Fibroblast of skin of left quadriceps (primary cell): ENCODE measurements around the gene MMEL1.

Experiments used
- DNase-seq, 2 experiments: peaks; one replicate each; pipeline ENCODE4 v3.0.0-alpha.2; 2013; ENCODE audit warnings: low read depth in 2 of 2

MMEL1 gene

GRCh38 chr1:2642560-2643413 lies 10.0 kb upstream of the MMEL1 start:
- peak; percentile 76 to 80 for DNase-seq

DNA sequence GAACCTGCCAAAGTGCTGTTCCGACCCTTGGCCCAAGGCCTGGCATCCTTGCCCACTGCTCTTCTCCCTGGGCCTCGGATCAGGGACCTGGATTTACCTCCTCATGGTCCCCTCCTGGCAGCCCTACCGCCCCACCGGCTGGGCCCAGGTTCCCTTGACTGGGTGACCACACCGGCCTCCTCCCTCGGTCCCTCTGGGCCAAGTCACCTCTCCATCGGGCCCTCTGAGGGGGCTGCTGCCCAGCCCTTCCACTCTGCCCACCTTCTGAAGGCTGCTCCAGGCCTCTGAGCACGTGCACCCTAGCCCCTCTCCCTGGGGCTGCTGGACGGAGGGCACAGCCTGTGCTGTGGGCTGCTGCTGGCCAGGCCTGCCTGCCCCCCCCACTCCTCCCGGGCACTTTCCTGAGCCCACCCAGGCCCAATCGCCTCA lies 9.3 kb upstream of the MMEL1 start:
- no peak for DNase-seq

GRCh38 chr1:2641381-2642130 lies 8.7 kb upstream of the MMEL1 start:
- no peak for DNase-seq

- no peak for DNase-seq
Measured at GRCh38 chr1:2640626-2641025, 7.8 kb upstream of the MMEL1 start.

DNA sequence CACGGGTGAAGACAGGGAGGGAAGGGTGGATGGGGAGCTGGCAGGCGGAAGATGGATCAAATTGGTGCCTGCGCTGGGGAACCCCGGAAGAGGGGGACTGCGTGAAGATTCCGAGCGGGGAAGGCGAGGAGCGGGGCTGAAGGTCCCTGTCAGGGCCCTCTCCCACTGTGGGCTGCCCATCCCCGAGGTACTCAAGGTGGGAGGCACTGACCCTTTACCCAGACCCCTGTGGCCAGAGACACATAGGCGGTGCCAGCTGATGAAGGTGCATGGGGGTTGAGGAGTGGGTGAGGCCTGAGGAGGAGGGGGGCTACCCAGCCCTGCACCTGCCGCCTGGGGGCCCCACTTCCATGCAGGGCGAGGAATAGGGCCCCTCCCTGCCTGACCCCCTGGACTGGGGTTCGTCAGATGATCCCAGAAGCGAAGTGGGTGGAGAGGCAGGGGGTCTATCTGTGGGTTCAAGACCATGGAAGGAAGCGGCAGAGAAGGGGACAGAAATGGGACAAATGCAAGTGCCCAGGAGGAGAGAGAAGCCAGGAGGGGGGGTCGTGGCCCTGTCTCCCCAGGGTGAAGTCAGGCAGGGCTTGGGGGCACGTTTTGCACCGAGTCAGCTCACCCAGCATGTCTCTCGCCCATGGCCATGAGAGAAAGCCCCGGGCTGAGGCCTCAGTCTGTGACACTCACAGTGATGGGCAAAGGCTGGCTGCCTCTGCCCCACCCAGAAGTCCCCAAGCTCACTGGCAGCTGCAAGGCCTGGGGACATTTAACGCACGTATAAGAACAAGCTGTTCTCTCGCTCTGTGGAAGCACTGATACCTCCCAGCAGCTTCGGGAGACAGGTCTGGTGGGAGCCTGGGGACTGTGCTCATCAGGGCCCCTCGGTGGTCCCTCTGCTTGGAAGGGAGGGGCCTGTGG lies 7.0 kb upstream of the MMEL1 start:
- DNase-seq, result no peak

- DNase-seq, result no peak
Measured at GRCh38 chr1:2639203-2639602, 6.4 kb upstream of the MMEL1 start.

- DNase-seq, result no peak
Measured at GRCh38 chr1:2638466-2639115, 5.8 kb upstream of the MMEL1 start.

- DNase-seq, result no peak
Measured at GRCh38 chr1:2637442-2638145, 4.8 kb upstream of the MMEL1 start.

GRCh38 chr1:2636733-2637132 lies 3.9 kb upstream of the MMEL1 start:
- DNase-seq, result no peak

DNA sequence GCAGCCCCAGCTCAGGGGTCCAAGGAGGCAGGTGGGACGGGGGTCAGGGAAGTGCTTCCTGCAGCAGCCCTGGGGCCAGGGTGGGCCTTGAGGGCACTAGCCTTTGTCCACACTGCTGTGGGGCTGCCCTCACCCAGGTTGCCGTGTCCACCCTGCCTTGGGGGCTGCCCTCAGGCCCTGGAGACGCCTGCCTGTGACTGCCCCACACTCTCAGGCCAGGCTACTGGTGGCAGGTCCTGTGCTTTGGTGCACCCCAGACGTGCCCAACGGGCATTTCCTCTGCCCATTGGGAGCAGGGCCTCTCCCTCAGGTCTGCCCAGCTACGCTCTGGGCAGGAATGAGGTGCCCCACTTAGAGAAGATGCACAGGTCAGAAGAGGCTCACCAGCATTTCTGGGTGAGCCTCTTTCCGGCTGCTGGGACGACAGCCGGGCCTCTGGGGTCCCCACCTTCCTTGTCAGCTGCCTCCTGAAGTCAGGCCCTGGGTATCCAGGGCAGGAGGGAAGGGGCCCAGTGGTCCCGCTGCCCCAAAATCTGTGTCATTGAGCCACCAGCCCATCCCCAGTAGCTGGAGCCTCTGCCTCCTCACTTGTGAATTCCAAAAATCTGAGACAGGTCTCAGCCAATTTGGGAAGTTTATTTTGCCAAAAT lies 2.7 kb upstream of the MMEL1 start:
- DNase-seq, result no peak

- DNase-seq, result no peak
Measured at GRCh38 chr1:2633936-2634491, 1.2 kb upstream of the MMEL1 start.

DNA sequence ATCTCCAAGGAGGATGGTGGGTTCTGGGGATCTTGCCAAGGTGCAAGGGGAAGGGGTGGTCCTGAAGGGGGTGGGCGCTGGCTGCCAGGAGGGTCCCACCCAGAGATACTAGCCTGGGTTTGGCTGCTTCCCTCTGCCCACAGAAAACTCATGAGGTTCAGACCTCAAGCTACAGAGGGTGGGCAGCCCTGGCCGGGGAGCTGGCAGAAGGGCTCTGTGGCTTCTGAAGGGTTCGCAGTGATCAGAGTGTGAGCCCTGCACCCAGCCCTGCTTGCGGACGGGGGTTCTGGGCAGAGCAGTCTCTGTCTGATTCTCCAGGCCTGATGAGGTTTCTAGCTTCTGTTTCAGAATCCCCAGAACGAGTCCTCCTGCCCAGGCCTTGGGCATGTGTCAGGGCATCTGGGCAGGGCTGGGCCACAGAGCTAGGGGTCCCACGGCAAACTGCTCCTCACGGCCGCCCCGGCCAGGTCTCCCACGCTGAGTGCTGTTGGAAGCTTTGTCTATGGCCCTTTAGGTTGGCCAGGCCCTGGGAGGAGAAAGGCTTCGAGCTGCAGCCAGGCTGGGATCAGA lies 635 bp upstream of the MMEL1 start:
- no peak for DNase-seq

DNA sequence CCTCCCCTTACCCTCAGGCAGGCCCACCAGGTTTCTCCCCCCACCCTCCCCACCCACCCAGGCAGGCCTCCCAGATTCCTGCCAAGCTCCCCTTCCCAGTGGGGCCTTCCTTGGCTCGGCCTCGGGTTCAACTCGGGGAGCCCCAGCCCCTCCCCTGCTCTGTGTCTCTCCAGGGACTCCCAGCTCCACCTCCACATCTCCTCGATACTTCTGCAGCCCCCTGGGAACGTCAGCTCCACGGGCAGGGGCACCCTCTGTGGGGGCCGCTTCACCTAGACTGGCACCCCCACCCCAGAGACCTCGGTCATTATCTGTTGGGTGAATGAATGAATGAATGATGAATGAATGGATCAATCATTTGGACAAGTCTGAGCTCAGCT lies 775 bp downstream of the MMEL1 start:
- DNase-seq, result no peak

- DNase-seq, result no peak
Measured at GRCh38 chr1:2631136-2632050, 1.4 kb downstream of the MMEL1 start.

- no peak for DNase-seq
Measured at GRCh38 chr1:2630498-2631135, 2.2 kb downstream of the MMEL1 start.

GRCh38 chr1:2629627-2630497 lies 3.0 kb downstream of the MMEL1 start:
- no peak for DNase-seq
